ENCODE measurements around the gene FHOD1. TPM values are rescaled to one million over a fixed set of nuclear protein-coding genes. Genes with fewer than 3 reads are reported as not detected.

Gene FHOD1
- 10 to 100 TPM; 76.4 to 79.9 TPM for total RNA-seq

DNA sequence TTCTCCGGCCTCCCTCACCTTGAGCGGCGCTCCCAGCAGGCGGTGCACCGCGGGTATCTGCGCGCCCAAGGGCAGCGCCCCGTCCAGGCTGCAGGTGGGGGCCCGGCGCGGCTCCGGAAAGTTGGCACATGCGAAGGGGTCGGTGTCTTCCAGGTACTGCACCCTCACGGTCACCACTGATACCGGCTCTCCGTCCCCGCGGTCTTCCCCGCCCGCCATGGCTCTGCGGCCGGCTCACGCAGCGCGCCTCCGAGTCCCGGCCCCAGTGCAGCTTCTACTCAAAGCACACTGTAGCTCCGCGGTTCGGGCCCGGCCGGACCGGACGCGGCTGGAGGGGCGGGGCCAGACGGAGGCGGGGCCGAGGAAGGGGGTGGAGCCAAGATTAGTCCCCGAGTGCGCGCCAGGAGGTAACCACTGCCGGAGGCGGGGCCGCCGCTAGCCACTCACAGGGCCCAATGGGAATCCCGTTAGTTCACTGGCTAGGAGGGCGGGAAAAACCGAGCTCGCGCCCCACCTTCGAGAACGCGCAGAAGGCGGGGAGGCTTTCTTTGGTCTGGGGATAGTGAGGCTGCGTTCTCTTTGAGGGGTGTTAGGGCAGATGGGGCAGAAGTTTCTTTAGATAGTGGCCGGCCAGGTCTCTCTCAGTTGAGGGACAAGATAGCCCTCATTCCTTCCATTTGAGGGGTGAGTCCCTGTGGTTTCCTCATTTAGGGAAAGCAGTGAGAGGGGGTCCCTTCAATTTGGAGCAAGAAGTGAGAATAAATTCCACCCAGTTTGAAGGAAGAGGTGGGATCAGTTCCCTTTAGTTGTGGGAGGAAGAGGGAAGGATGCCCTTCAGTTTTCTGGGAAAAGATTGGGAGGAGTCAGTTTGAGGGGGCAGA lies at the start of gene FHOD1:
Gene FHOD1 (minus strand): TSS at position 290 of the 881 bp plus-strand sequence. CDS start 71 bp downstream, at position 219.
- Mint-ChIP-seq H3K4me1 (peaks cover 45% of the 10 kb centered on the region), H3K9me3 (no peaks in the 10 kb centered on the region), H3K4me3 (peak within 1 kb of the TSS; percentile 89), H3K27me3 (peaks cover 6% of the 10 kb centered on the region), H3K27ac (peak within 1 kb of the TSS; percentile 89), H3K36me3 (peaks cover 4% of the 10 kb centered on the region)
- DNase-seq: peak; percentile 98

DNA sequence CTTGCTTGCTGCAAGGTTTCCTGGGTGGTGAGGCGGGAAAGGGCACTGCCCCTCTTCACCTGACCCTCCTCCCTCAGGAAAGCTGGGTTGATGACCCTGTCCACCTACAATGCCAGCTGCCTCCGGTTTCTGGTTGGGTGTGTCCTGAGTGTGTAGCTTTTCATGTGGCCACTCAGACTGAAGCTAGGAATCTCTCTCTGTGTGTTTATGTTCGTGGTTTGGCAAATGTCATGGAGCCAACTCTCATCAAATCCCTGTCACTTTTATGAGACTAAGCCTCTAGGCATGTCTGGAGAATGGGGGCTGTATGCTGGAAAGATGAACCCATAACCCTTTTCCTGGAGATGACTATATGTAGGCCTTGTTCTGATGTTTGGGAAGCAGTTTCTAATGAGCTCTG lies 49.1 kb upstream of the FHOD1 start:
- DNase-seq: no peak
- H3K36me3 Mint-ChIP-seq: no peaks in the 10 kb centered on the region
- no peaks in the 10 kb centered on the region for H3K27me3 Mint-ChIP-seq
- H3K27ac Mint-ChIP-seq: no peak overlapping the region
- H3K4me3 Mint-ChIP-seq: no peak overlapping the region
- H3K4me1 Mint-ChIP-seq: no peaks in the 10 kb centered on the region
- H3K9me3 Mint-ChIP-seq: no peaks in the 10 kb centered on the region

DNA sequence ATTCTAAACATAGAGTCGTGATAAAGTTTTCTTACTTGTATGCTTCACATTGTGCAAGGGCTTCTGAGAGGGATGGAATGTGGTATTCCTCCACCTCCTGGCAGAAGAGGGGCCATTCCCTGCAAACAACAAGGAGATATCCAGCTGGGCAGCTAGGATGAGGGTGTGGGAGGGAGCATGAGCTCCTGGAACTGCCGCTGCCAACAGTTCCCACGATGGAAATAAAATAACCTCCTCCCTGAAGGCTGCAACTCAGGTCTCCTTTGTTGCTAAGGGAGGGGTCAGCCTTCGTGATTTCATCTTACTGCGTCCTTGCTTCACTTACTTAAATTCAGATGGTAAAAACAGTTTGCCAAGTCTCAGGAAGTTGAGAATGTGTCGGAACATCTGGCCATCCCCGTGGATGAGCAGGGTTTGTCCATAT lies 47.7 kb upstream of the FHOD1 start:
- Mint-ChIP-seq H3K36me3 (no peaks in the 10 kb centered on the region), H3K9me3 (no peaks in the 10 kb centered on the region), H3K4me1 (no peaks in the 10 kb centered on the region), H3K27me3 (no peaks in the 10 kb centered on the region), H3K27ac (no peak overlapping the region), H3K4me3 (no peak overlapping the region)
- no peak for DNase-seq

DNA sequence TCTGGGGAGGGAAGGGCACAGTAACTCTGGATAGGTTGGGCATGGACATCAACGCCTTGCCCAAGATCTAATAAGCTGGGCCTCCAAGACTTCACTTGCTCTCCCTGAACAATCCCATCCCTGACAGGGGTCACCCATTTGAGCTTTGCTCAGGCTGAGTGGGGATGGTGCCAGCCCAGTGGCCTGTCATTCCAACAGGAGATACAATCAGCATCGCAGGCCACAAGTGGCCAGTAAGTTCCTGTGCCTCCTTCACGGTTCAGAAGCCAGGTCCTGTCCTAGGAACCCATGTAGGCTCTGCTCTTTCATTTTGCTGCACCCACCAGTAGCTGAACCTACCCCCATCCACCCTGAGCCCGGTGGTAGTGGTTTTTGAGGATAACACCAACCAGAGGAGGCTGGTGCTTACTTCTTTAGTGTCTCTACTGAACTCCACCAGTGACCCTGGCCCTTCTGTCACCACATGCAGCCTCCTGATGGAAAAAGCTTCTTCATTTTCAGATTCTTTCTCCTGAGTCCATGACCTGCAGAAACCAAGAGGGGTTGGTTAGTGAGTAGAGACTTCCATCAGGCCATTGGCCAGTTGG lies 47.0 kb upstream of the FHOD1 start:
- no peaks in the 10 kb centered on the region for H3K27me3 Mint-ChIP-seq
- no peak overlapping the region for H3K27ac Mint-ChIP-seq
- no peaks in the 10 kb centered on the region for H3K9me3 Mint-ChIP-seq
- no peaks in the 10 kb centered on the region for H3K36me3 Mint-ChIP-seq
- peaks cover 6% of the 10 kb centered on the region for H3K4me1 Mint-ChIP-seq
- DNase-seq: no peak
- H3K4me3 Mint-ChIP-seq: no peak overlapping the region

DNA sequence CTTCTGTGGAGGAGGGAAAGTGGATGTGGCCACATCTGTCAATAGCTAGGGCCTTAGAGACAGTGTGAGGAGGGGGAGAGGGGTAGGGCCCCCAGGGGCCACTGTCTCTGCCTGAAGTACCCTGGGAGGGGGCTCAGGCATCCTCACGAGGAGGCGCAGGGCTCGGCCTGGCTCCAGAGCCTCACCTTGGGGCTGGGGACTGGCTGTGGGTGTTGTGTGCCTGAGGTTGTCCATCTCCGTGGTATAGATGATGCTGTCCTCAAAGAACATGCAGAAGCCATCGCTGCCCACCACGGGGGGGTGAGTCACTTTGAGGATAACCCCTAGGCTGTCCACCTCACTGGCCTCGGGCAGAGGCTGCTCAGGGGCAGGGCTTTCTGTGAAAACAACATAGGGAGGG lies 44.2 kb upstream of the FHOD1 start:
- no peaks in the 10 kb centered on the region for H3K9me3 Mint-ChIP-seq
- no peak for DNase-seq
- H3K27me3 Mint-ChIP-seq: no peaks in the 10 kb centered on the region
- no peak overlapping the region for H3K4me3 Mint-ChIP-seq
- H3K36me3 Mint-ChIP-seq: peaks cover 4% of the 10 kb centered on the region
- H3K4me1 Mint-ChIP-seq: peaks cover 6% of the 10 kb centered on the region
- no peak overlapping the region for H3K27ac Mint-ChIP-seq

DNA sequence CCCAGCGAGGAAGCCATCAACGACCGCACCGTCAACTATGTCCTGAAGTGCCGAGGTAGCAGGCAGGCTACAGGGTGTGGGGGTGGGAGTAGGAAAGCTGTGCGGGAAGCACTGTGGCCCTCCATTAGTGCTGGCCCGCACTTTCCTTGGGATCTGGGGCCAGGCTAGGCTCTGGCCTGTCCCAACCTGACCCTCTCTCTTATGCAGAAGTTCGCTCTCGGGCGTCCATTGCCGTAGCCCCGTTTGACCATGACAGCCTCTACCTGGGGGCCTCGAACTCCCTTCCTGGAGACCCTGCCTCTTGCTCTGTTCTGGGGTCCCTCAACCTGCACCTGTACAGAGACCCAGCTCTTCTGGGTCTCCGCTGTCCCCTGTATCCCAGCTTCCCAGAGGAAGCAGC lies 40.7 kb upstream of the FHOD1 start:
- no peaks in the 10 kb centered on the region for H3K27me3 Mint-ChIP-seq
- no peaks in the 10 kb centered on the region for H3K9me3 Mint-ChIP-seq
- peaks cover 10% of the 10 kb centered on the region for H3K36me3 Mint-ChIP-seq
- H3K27ac Mint-ChIP-seq: no peak overlapping the region
- H3K4me3 Mint-ChIP-seq: no peak overlapping the region
- DNase-seq: no peak
- peaks cover 6% of the 10 kb centered on the region for H3K4me1 Mint-ChIP-seq

DNA sequence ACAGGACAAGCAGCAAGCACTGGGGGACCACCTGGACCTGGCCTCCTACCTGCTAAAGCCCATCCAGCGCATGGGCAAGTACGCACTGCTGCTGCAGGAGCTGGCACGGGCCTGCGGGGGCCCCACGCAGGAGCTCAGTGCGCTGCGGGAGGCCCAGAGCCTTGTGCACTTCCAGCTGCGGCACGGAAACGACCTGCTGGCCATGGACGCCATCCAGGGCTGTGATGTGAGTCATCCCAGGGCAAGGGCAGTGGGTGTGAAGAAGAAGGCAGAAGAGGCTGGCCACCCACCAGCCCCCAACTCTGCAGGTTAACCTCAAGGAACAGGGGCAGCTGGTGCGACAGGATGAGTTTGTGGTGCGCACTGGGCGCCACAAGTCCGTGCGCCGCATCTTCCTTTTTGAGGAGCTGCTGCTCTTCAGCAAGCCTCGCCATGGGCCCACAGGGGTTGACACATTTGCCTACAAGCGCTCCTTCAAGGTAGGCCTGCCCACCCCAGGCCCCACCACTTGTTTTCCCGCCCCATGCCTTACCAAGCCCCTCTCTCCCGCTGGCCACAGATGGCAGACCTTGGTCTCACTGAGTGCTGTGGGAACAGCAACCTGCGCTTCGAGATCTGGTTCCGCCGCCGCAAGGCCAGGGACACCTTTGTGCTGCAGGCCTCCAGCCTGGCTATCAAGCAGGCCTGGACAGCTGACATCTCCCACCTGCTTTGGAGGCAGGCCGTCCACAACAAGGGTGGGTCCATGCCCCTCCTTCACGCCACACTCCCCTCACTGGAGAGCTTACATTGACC lies 39.4 kb upstream of the FHOD1 start:
- H3K36me3 Mint-ChIP-seq: peaks cover 10% of the 10 kb centered on the region
- no peak overlapping the region for H3K4me3 Mint-ChIP-seq
- DNase-seq: no peak
- no peak overlapping the region for H3K27ac Mint-ChIP-seq
- no peaks in the 10 kb centered on the region for H3K27me3 Mint-ChIP-seq
- peaks cover 6% of the 10 kb centered on the region for H3K4me1 Mint-ChIP-seq
- H3K9me3 Mint-ChIP-seq: no peaks in the 10 kb centered on the region

DNA sequence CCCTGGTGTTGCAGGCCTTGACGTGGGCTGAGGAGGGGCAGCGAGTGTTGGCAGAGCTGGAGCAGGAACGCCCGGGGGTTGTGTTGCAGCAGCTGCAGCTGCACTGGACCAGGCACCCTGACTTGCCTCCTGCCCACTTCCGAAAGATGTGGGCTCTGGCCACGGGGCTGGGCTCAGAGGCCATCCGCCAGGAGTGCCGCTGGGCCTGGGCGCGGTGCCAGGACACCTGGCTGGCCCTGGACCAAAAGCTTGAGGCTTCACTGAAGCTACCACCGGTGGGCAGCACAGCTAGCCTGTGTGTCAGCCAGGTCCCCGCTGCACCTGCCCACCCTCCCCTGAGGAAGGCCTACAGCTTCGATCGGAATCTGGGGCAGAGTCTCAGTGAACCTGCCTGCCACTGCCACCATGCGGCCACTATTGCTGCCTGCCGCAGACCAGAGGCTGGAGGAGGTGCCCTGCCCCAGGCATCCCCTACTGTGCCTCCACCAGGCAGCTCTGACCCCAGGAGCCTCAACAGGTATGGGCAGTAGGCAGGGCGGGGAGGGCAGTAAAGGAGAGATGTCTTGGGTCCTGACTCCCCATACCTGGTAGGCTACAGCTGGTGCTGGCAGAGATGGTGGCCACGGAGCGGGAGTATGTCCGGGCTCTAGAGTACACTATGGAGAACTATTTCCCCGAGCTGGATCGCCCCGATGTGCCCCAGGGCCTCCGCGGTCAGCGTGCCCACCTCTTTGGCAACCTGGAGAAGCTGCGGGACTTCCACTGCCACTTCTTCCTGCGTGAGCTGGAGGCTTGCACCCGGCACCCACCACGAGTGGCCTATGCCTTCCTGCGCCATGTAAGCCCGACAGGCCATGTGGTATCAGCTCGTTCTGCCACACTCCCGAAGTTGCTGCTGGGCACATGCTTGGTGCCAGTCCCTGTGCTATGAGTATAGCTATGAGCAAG lies 37.7 kb upstream of the FHOD1 start:
- no peaks in the 10 kb centered on the region for H3K9me3 Mint-ChIP-seq
- no peak overlapping the region for H3K4me3 Mint-ChIP-seq
- no peak for DNase-seq
- H3K27me3 Mint-ChIP-seq: no peaks in the 10 kb centered on the region
- H3K27ac Mint-ChIP-seq: no peak overlapping the region
- H3K4me1 Mint-ChIP-seq: peaks cover 6% of the 10 kb centered on the region
- H3K36me3 Mint-ChIP-seq: peaks cover 12% of the 10 kb centered on the region

DNA sequence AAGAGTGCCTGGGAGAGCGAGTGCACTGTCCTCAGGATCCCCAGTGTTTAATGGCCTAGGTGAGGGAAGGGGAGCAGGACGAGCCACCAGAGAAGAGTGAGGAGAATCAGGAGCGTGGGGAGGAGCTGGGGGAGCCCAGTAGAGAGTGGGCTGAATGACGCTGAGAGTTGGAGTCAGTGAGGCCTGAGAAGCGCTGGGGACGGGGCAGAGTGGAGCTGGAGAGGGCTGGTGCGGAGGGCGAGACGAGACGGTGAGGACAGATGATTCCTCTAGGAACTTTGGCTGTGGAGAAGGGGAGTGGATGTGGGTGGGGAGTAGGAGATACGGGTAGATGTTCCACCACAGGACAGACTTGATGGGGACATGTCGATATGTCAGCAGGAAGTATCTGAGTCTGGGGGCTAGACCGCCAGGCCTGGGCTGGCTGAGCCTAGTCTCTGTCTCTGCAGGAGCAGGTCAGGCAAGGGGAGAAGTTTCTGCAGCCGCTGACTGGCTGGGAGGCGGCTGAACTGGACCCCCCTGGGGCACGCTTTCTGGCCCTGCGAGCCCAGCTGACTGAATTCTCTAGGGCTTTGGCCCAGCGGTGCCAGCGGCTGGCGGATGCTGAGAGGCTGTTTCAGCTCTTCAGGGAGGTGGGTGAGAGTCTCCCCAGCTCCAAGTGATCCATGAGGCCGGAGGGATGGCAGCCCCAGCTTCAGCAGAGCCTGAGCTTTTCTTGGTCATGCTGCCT lies 36.7 kb upstream of the FHOD1 start:
- H3K4me1 Mint-ChIP-seq: no peaks in the 10 kb centered on the region
- DNase-seq: no peak
- H3K27ac Mint-ChIP-seq: no peak overlapping the region
- H3K27me3 Mint-ChIP-seq: no peaks in the 10 kb centered on the region
- H3K4me3 Mint-ChIP-seq: no peak overlapping the region
- peaks cover 12% of the 10 kb centered on the region for H3K36me3 Mint-ChIP-seq
- no peaks in the 10 kb centered on the region for H3K9me3 Mint-ChIP-seq

DNA sequence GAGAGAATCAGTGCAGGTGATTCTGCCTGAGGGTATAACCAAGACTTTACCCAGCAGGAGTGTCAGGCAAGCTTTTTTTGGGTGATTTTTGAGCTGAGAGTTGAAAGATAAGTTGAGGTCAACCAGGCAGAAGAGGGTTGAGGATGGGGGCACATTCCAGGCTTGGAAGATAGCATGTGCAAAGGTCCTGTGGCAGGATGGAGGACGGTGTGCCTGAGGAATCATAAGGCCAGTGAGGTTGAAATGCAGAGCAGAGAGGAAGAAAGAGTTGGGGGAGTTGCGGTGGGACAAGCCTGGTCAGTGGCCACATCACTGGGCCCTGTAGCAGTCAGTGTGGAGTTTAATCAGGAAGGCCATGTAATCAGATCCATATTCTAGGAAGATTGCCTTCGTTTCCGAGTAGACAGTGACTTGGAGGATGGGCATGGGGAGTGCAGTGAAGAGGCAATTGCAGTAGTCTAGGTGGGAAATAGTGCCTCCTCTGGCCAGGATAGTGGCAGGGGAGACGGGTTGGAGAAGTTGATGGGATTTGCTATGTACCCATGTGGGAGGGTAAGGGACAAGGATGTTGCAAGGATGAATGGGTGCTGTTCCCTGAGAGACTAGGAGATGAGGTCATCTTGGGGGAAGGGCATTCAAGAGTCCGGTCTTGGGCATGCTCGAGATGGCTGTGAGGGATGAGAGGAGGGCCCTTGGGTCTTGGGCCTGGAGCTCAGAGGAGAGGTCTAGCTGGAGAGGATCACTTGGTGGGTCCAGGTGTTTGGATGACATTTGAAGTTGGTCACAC lies 36.0 kb upstream of the FHOD1 start:
- Mint-ChIP-seq H3K9me3 (no peaks in the 10 kb centered on the region), H3K27ac (no peak overlapping the region), H3K4me3 (no peak overlapping the region), H3K27me3 (no peaks in the 10 kb centered on the region), H3K4me1 (no peaks in the 10 kb centered on the region), H3K36me3 (peaks cover 12% of the 10 kb centered on the region)
- no peak for DNase-seq

DNA sequence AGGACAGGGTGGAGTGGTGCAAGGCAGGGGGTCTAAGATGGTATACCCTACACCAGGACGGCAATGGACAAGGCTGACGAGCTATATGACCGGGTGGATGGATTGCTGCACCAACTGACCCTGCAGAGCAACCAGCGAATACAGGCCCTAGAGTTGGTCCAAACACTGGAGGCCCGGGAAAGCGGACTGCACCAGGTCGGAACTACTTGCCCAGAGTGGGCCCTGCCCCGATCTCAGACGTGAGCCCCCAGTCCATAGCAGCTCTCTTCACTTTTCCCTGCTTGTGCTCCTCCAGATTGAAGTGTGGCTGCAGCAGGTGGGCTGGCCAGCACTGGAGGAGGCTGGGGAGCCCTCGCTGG lies 35.1 kb upstream of the FHOD1 start:
- no peaks in the 10 kb centered on the region for H3K27me3 Mint-ChIP-seq
- H3K36me3 Mint-ChIP-seq: peaks cover 14% of the 10 kb centered on the region
- peaks cover 6% of the 10 kb centered on the region for H3K4me1 Mint-ChIP-seq
- no peak overlapping the region for H3K4me3 Mint-ChIP-seq
- no peaks in the 10 kb centered on the region for H3K9me3 Mint-ChIP-seq
- H3K27ac Mint-ChIP-seq: no peak overlapping the region
- no peak for DNase-seq

DNA sequence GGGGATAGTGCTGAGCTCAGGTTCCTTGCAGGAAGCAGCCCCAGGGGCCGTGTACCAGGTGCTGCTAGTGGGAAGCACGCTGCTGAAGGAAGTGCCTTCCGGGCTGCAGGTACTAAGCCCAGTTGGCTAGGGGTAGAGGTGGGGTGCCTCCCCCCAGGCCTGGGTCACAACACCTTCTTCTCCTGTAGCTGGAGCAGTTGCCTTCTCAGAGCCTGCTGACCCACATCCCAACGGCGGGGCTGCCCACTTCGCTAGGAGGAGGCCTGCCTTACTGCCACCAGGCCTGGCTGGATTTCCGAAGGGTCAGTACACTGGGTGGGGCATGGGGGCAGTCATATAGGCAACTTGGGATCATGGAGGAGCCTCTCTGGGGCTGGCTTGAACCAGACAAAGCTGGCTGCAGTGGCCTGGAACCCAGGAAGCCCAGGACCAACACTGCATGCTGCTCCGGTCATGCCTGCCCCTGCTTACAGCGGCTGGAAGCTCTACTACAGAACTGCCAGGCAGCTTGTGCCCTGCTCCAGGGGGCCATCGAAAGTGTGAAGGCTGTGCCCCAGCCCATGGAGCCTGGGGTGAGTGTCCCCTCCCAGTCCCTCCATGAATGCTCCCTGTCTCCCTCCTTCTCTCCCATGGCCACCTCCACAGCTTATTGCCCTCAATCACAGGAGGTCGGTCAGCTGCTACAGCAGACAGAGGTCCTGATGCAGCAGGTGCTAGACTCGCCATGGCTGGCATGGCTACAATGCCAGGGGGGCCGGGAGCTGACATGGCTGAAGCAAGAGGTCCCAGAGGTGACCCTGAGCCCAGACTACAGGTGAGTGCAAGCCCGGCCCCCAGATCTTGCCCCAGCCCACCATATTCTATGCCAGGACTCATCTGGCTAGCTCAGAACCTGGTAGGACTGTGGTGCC lies 34.5 kb upstream of the FHOD1 start:
- no peak for DNase-seq
- H3K36me3 Mint-ChIP-seq: peaks cover 15% of the 10 kb centered on the region
- no peak overlapping the region for H3K4me3 Mint-ChIP-seq
- no peak overlapping the region for H3K27ac Mint-ChIP-seq
- no peaks in the 10 kb centered on the region for H3K9me3 Mint-ChIP-seq
- peaks cover 10% of the 10 kb centered on the region for H3K4me1 Mint-ChIP-seq
- no peaks in the 10 kb centered on the region for H3K27me3 Mint-ChIP-seq
